ENCODE results near the gene PPP1R13L.
"Not testable (repeated sequence)": the region's sequence is repeated elsewhere in the genome, so short reads cannot be mapped to it uniquely, and the experiment has no call there.

The PPP1R13L gene

DNA sequence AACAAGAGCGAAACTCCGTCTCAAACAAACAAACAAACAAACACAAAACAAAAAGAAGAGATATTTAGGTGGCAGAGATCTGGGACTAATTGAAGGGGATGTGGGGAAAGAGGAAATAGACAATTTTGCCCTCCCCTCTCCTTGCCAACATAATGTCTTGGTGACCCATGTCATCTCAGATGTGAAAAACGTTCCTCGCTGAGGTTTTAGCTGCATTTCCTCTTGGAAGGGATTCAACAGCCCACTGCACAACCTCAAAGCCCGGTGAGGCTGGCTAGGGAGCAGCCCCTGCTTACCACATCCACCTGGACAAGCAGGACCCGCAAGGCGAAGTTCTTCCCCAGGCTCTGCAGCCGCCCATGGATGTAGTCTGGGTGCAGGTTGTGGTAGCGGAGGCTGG lies 13.9 kb upstream of the PPP1R13L start:
- Histone ChIP-seq H2AFZ (ENCODE audit: low read depth) (peak overlapping the region; percentile 44; the same call in 1 of the 2 replicates), H3K4me3 (IDR thresholded peaks at IDR 0.05; ENCODE audit: insufficient read depth, low read depth, low read length) (no peak overlapping the region), H3K9ac (peak overlapping the region; percentile 22; the same call in 1 of the 2 replicates), H3K27me3 (ENCODE audit: insufficient read depth, low read depth) (no peaks in the 10 kb centered on the region), H3K4me1 (ENCODE audit: low read depth, poor library complexity, severe bottlenecking) (peaks cover 55% of the 10 kb centered on the region), H4K20me1 (ENCODE audit: insufficient read depth) (no peaks in the 10 kb centered on the region), H3K27ac (peak overlapping the region; percentile 67), H3K4me2 (peak overlapping the region; percentile 95), H3K79me2 (ENCODE audit: insufficient read depth, low read depth) (peaks cover 9% of the 10 kb centered on the region; the same call in 1 of the 2 replicates), H3K36me3 (ENCODE audit: insufficient read depth) (no peaks in the 10 kb centered on the region)
- TF ChIP-seq, protein P1, sequence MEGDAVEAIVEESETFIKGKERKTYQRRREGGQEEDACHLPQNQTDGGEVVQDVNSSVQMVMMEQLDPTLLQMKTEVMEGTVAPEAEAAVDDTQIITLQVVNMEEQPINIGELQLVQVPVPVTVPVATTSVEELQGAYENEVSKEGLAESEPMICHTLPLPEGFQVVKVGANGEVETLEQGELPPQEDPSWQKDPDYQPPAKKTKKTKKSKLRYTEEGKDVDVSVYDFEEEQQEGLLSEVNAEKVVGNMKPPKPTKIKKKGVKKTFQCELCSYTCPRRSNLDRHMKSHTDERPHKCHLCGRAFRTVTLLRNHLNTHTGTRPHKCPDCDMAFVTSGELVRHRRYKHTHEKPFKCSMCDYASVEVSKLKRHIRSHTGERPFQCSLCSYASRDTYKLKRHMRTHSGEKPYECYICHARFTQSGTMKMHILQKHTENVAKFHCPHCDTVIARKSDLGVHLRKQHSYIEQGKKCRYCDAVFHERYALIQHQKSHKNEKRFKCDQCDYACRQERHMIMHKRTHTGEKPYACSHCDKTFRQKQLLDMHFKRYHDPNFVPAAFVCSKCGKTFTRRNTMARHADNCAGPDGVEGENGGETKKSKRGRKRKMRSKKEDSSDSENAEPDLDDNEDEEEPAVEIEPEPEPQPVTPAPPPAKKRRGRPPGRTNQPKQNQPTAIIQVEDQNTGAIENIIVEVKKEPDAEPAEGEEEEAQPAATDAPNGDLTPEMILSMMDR (conservative IDR thresholded peaks at IDR 0.05; ENCODE audit: low read depth, low read length) = no peak

DNA sequence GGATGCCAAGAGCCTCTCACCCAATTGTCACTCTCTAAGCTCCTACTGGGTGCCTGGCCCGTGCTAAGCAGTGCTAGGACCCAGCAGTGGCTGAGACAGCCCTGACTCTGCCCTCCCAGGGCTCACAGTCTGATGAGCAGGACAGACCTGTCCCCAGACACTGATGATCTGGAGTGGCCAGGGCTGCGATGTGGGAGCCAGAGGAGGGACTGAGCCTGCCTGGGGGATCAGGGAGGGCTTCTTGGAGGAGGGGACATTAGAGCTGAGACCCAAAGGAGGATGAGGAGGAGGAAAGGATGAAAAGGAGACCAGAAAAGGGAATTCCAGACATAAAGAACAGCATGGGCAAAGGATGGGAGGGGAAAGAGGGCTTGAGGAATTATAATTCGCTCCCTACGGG lies 12.3 kb upstream of the PPP1R13L start:
- no peak overlapping the region for H3K9ac ChIP-seq
- H3K27me3 ChIP-seq (ENCODE audit: insufficient read depth, low read depth) = no peaks in the 10 kb centered on the region
- H3K4me2 ChIP-seq = no peak overlapping the region
- H3K4me3 ChIP-seq (IDR thresholded peaks at IDR 0.05; ENCODE audit: insufficient read depth, low read depth, low read length) = no peak overlapping the region
- H3K4me1 ChIP-seq (ENCODE audit: low read depth, poor library complexity, severe bottlenecking) = peaks cover 45% of the 10 kb centered on the region
- TF ChIP-seq, protein P1 (conservative IDR thresholded peaks at IDR 0.05; ENCODE audit: low read depth, low read length) = no peak
- no peak overlapping the region for H2AFZ ChIP-seq (ENCODE audit: low read depth)
- H4K20me1 ChIP-seq (ENCODE audit: insufficient read depth) = no peaks in the 10 kb centered on the region
- H3K27ac ChIP-seq = no peak overlapping the region
- H3K36me3 ChIP-seq (ENCODE audit: insufficient read depth) = no peaks in the 10 kb centered on the region
- H3K79me2 ChIP-seq (ENCODE audit: insufficient read depth, low read depth) = peaks cover 9% of the 10 kb centered on the region; the same call in 1 of the 2 replicates

DNA sequence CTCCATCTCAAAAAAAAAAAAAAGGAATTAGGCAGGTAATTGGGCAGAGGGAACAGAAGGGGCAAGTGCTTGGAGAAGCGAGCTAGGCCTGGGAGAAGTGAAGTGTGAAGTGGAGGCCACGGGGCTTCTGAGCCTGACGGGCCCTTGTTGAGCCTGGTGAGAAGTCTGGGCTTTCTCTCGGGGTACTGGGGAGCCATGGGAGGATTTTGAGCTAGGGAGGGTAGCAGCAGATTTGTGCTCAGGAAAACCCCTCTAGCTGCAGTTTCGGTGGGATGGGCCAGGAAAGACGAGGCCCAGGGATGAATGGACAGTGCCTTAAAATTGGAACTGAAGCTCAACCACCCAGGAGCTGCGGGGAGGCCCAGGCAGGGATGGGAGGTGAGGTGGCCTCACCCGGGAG lies 9.6 kb upstream of the PPP1R13L start:
- no peak overlapping the region for H3K27ac ChIP-seq
- no peak overlapping the region for H2AFZ ChIP-seq (ENCODE audit: low read depth)
- 0 out of 2 replicates have a peak, but pooled peaks cover 4% of the 10 kb centered on the region for H3K79me2 ChIP-seq (ENCODE audit: insufficient read depth, low read depth)
- no peak overlapping the region for H3K9ac ChIP-seq
- no peaks in the 10 kb centered on the region for H4K20me1 ChIP-seq (ENCODE audit: insufficient read depth)
- no peak overlapping the region for H3K4me2 ChIP-seq
- peaks cover 20% of the 10 kb centered on the region for H3K4me1 ChIP-seq (ENCODE audit: low read depth, poor library complexity, severe bottlenecking)
- no peak overlapping the region for H3K4me3 ChIP-seq (IDR thresholded peaks at IDR 0.05; ENCODE audit: insufficient read depth, low read depth, low read length)
- no peaks in the 10 kb centered on the region for H3K36me3 ChIP-seq (ENCODE audit: insufficient read depth)
- TF ChIP-seq, protein P1 (conservative IDR thresholded peaks at IDR 0.05; ENCODE audit: low read depth, low read length) = no peak
- no peaks in the 10 kb centered on the region for H3K27me3 ChIP-seq (ENCODE audit: insufficient read depth, low read depth)

GRCh38 chr19:45413497-45413896 lies 8.6 kb upstream of the PPP1R13L start:
- TF ChIP-seq, protein P1 (conservative IDR thresholded peaks at IDR 0.05; ENCODE audit: low read depth, low read length) = no peak
- no peak overlapping the region for H2AFZ ChIP-seq (ENCODE audit: low read depth)
- H4K20me1 ChIP-seq (ENCODE audit: insufficient read depth) = no peaks in the 10 kb centered on the region
- H3K27me3 ChIP-seq (ENCODE audit: insufficient read depth, low read depth) = no peaks in the 10 kb centered on the region
- peaks cover 10% of the 10 kb centered on the region for H3K4me1 ChIP-seq (ENCODE audit: low read depth, poor library complexity, severe bottlenecking)
- no peak overlapping the region for H3K4me3 ChIP-seq (IDR thresholded peaks at IDR 0.05; ENCODE audit: insufficient read depth, low read depth, low read length)
- no peak overlapping the region for H3K27ac ChIP-seq
- H3K9ac ChIP-seq = no peak overlapping the region
- H3K79me2 ChIP-seq (ENCODE audit: insufficient read depth, low read depth) = peaks cover 13% of the 10 kb centered on the region; the same call in 1 of the 2 replicates
- no peak overlapping the region for H3K4me2 ChIP-seq
- H3K36me3 ChIP-seq (ENCODE audit: insufficient read depth) = no peaks in the 10 kb centered on the region

DNA sequence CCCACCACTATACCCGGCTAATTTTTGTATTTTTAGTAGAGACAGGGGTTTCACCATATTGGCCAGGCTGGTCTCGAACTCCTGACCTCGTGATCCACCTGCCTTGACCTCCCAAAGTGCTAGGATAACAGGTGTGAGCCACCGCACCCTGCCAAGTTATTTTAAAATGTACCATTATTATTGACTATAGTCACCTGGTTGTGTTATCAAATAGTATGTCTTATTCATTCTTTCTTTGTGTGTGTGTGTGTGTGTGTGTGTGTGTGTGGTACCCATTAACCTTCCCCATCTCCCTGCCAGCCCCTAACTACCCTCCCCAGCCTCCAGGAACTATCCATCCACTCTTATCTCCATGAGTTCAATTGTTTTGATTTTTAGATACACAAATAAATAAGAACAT lies 5.5 kb upstream of the PPP1R13L start:
- not testable (repeated sequence) for H3K4me3 ChIP-seq (IDR thresholded peaks at IDR 0.05; ENCODE audit: insufficient read depth, low read depth, low read length); H4K20me1 ChIP-seq (ENCODE audit: insufficient read depth); H3K36me3 ChIP-seq (ENCODE audit: insufficient read depth); H3K4me2 ChIP-seq; H3K27me3 ChIP-seq (ENCODE audit: insufficient read depth, low read depth); H3K9ac ChIP-seq; H3K27ac ChIP-seq; H2AFZ ChIP-seq (ENCODE audit: low read depth)
- peaks cover 10% of the 10 kb centered on the region for H3K4me1 ChIP-seq (ENCODE audit: low read depth, poor library complexity, severe bottlenecking)
- peaks cover 26% of the 10 kb centered on the region for H3K79me2 ChIP-seq (ENCODE audit: insufficient read depth, low read depth)

Measured in KMS-11 (cell line).